ENCODE results near the gene NUP62.

GRCh38 chr19:49977881-49978280 is 48.6 kb upstream of the NUP62 start:
- TF ChIP-seq, protein P1, sequence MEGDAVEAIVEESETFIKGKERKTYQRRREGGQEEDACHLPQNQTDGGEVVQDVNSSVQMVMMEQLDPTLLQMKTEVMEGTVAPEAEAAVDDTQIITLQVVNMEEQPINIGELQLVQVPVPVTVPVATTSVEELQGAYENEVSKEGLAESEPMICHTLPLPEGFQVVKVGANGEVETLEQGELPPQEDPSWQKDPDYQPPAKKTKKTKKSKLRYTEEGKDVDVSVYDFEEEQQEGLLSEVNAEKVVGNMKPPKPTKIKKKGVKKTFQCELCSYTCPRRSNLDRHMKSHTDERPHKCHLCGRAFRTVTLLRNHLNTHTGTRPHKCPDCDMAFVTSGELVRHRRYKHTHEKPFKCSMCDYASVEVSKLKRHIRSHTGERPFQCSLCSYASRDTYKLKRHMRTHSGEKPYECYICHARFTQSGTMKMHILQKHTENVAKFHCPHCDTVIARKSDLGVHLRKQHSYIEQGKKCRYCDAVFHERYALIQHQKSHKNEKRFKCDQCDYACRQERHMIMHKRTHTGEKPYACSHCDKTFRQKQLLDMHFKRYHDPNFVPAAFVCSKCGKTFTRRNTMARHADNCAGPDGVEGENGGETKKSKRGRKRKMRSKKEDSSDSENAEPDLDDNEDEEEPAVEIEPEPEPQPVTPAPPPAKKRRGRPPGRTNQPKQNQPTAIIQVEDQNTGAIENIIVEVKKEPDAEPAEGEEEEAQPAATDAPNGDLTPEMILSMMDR (IDR thresholded peaks at IDR 0.05 in 8 of 11, conservative IDR thresholded peaks at IDR 0.05 in 3 of 11): no peak
- TF ChIP-seq POLR2A (IDR thresholded peaks at IDR 0.05): no peak

All from spleen (tissue), 7 donors.